ENCODE results near the gene ADAMTS15. TPM values are rescaled to one million over a fixed set of nuclear protein-coding genes. Genes with fewer than 3 reads are reported as not detected.
"Not testable (repeated sequence)": the region's sequence is repeated elsewhere in the genome, so short reads cannot be mapped to it uniquely, and the experiment has no call there.

Gene ADAMTS15
- total and polyA plus RNA-seq, 2 donors (not counting 1 experiment from before 2014, with no cell fraction given), result 18.2 to 24.9 TPM

- peaks cover 11% of the 10 kb centered on the region for H3K4me1 ChIP-seq (ENCODE audit: control insufficient read depth, extremely low read depth, insufficient read depth, low read length)
- no peaks in the 10 kb centered on the region for H3K79me2 ChIP-seq (ENCODE audit: control insufficient read depth, insufficient read depth, low read length)
- no peak for TF ChIP-seq EZH2 (IDR thresholded peaks at IDR 0.05; ENCODE audit: low read length, missing control alignments)
- TF ChIP-seq CTCF (conservative IDR thresholded peaks at IDR 0.05 in 1 of 2, IDR thresholded peaks at IDR 0.05 in 1 of 2; ENCODE audit: low read depth in 1 of 2, low read length in 2 of 2), result no peak
- no peak overlapping the region for H3K27ac ChIP-seq (ENCODE audit: insufficient read depth, low read length)
- no peak for DNase-seq (ENCODE audit: low read depth in 2 of 2)
- no peak overlapping the region for H3K4me2 ChIP-seq (ENCODE audit: extremely low read depth, insufficient read depth, low read length)
- no peak overlapping the region for H2AFZ ChIP-seq (ENCODE audit: low read length)
- no peaks in the 10 kb centered on the region for H3K27me3 ChIP-seq (ENCODE audit: control insufficient read depth, insufficient read depth, low read length)
- H3K9me3 ChIP-seq (ENCODE audit: control insufficient read depth, insufficient read depth, low read depth, low read length), result no peaks in the 10 kb centered on the region
- H3K4me3 ChIP-seq (replicated peaks in 1 of 4; ENCODE audit: control extremely low read depth in 1 of 4, insufficient read depth in 1 of 4, low read depth in 3 of 4, low read length in 4 of 4), result no peak overlapping the region
- no peak overlapping the region for H3K9ac ChIP-seq (ENCODE audit: insufficient read depth, low read length)
- no peaks in the 10 kb centered on the region for H4K20me1 ChIP-seq (ENCODE audit: control insufficient read depth, extremely low read depth, insufficient read depth, low read length)
- H3K36me3 ChIP-seq (ENCODE audit: control insufficient read depth, insufficient read depth, low read length), result no peaks in the 10 kb centered on the region
These were observed 10.6 kb upstream of the ADAMTS15 start for GRCh38 chr11:130437848-130438247.

- not testable (repeated sequence) for H3K27ac ChIP-seq (ENCODE audit: insufficient read depth, low read length); H3K9ac ChIP-seq (ENCODE audit: insufficient read depth, low read length); H3K36me3 ChIP-seq (ENCODE audit: control insufficient read depth, insufficient read depth, low read length); DNase-seq (ENCODE audit: low read depth in 2 of 2); H3K27me3 ChIP-seq (ENCODE audit: control insufficient read depth, insufficient read depth, low read length); H3K9me3 ChIP-seq (ENCODE audit: control insufficient read depth, insufficient read depth, low read depth, low read length); H3K4me2 ChIP-seq (ENCODE audit: extremely low read depth, insufficient read depth, low read length); H3K79me2 ChIP-seq (ENCODE audit: control insufficient read depth, insufficient read depth, low read length); H4K20me1 ChIP-seq (ENCODE audit: control insufficient read depth, extremely low read depth, insufficient read depth, low read length); H3K4me3 ChIP-seq (replicated peaks in 1 of 4; ENCODE audit: control extremely low read depth in 1 of 4, insufficient read depth in 1 of 4, low read depth in 3 of 4, low read length in 4 of 4); H2AFZ ChIP-seq (ENCODE audit: low read length)
- peaks cover 11% of the 10 kb centered on the region for H3K4me1 ChIP-seq (ENCODE audit: control insufficient read depth, extremely low read depth, insufficient read depth, low read length)
These were observed 9.9 kb upstream of the ADAMTS15 start for GRCh38 chr11:130438401-130439159.

- H4K20me1 ChIP-seq (ENCODE audit: control insufficient read depth, extremely low read depth, insufficient read depth, low read length), result no peaks in the 10 kb centered on the region
- no peak overlapping the region for H3K27ac ChIP-seq (ENCODE audit: insufficient read depth, low read length)
- H3K4me1 ChIP-seq (ENCODE audit: control insufficient read depth, extremely low read depth, insufficient read depth, low read length), result peaks cover 11% of the 10 kb centered on the region
- no peak overlapping the region for H3K4me3 ChIP-seq (replicated peaks in 1 of 4; ENCODE audit: control extremely low read depth in 1 of 4, insufficient read depth in 1 of 4, low read depth in 3 of 4, low read length in 4 of 4)
- DNase-seq (ENCODE audit: low read depth in 2 of 2), result no peak
- H2AFZ ChIP-seq (ENCODE audit: low read length), result no peak overlapping the region
- H3K36me3 ChIP-seq (ENCODE audit: control insufficient read depth, insufficient read depth, low read length), result no peaks in the 10 kb centered on the region
- TF ChIP-seq EZH2 (IDR thresholded peaks at IDR 0.05; ENCODE audit: low read length, missing control alignments), result no peak
- no peak for TF ChIP-seq CTCF (conservative IDR thresholded peaks at IDR 0.05 in 1 of 2, IDR thresholded peaks at IDR 0.05 in 1 of 2; ENCODE audit: low read depth in 1 of 2, low read length in 2 of 2)
- no peaks in the 10 kb centered on the region for H3K9me3 ChIP-seq (ENCODE audit: control insufficient read depth, insufficient read depth, low read depth, low read length)
- H3K79me2 ChIP-seq (ENCODE audit: control insufficient read depth, insufficient read depth, low read length), result no peaks in the 10 kb centered on the region
- H3K4me2 ChIP-seq (ENCODE audit: extremely low read depth, insufficient read depth, low read length), result no peak overlapping the region
- no peaks in the 10 kb centered on the region for H3K27me3 ChIP-seq (ENCODE audit: control insufficient read depth, insufficient read depth, low read length)
- no peak overlapping the region for H3K9ac ChIP-seq (ENCODE audit: insufficient read depth, low read length)
These were observed 9.3 kb upstream of the ADAMTS15 start for GRCh38 chr11:130439160-130439519.
